ENCODE data around the gene WNT7B.

WNT7B gene

GRCh38 chr22:46010207-46010867, 33.4 kb upstream of the WNT7B start:
- H3K27ac ChIP-seq (ENCODE audit: low read depth, low read length): no peak overlapping the region
- no peak overlapping the region for H2BK120ac ChIP-seq (ENCODE audit: low read depth, low read length)
- no peak overlapping the region for H4K5ac ChIP-seq (ENCODE audit: low read length)
- no peaks in the 10 kb centered on the region for H3K27me3 ChIP-seq (ENCODE audit: insufficient read depth, low read length, poor library complexity)
- no peak overlapping the region for H2BK15ac ChIP-seq (replicated peaks; ENCODE audit: low read depth)
- H3K4ac ChIP-seq (ENCODE audit: low read depth, low read length): no peak overlapping the region
- H3K9ac ChIP-seq (ENCODE audit: low read length): no peak overlapping the region
- no peak overlapping the region for H3K56ac ChIP-seq (ENCODE audit: low read length)
- H3K36me3 ChIP-seq (ENCODE audit: control insufficient read depth, insufficient read depth, low read length): no peaks in the 10 kb centered on the region
- no peak overlapping the region for H3K4me2 ChIP-seq (ENCODE audit: low read length)
- peaks cover 2% of the 10 kb centered on the region for H3K4me1 ChIP-seq (ENCODE audit: control insufficient read depth, low read depth, low read length)
- no peak overlapping the region for H3K4me3 ChIP-seq (ENCODE audit: low read length)
- no peak overlapping the region for H3K23ac ChIP-seq (ENCODE audit: low read length)
- DNase-seq: no peak
- H3K79me2 ChIP-seq (ENCODE audit: control insufficient read depth, insufficient read depth, low read length): no peaks in the 10 kb centered on the region
- H4K8ac ChIP-seq (ENCODE audit: low read depth, low read length): no peak overlapping the region
- H3K18ac ChIP-seq (ENCODE audit: low read length): no peak overlapping the region
- H2AK5ac ChIP-seq (ENCODE audit: low read length): no peak overlapping the region
- no peaks in the 10 kb centered on the region for H3K79me1 ChIP-seq (ENCODE audit: low read length)
- H2BK5ac ChIP-seq (ENCODE audit: low read length): no peak overlapping the region
- WGBS (ENCODE audit: extremely low coverage, insufficient coverage, low lambda C conversion rate): no CpG with 5 or more reads among the region's 8 CpGs

- no peaks in the 10 kb centered on the region for H3K79me1 ChIP-seq (ENCODE audit: low read length)
- H3K36me3 ChIP-seq (ENCODE audit: control insufficient read depth, insufficient read depth, low read length): no peaks in the 10 kb centered on the region
- H3K4me2 ChIP-seq (ENCODE audit: low read length): no peak overlapping the region
- H3K9ac ChIP-seq (ENCODE audit: low read length): no peak overlapping the region
- no peak overlapping the region for H2BK5ac ChIP-seq (ENCODE audit: low read length)
- no peaks in the 10 kb centered on the region for H3K27me3 ChIP-seq (ENCODE audit: insufficient read depth, low read length, poor library complexity)
- no peak for DNase-seq
- H3K56ac ChIP-seq (ENCODE audit: low read length): no peak overlapping the region
- H3K4ac ChIP-seq (ENCODE audit: low read depth, low read length): no peak overlapping the region
- H4K8ac ChIP-seq (ENCODE audit: low read depth, low read length): no peak overlapping the region
- no peak overlapping the region for H2BK15ac ChIP-seq (replicated peaks; ENCODE audit: low read depth)
- H3K18ac ChIP-seq (ENCODE audit: low read length): no peak overlapping the region
- WGBS (ENCODE audit: extremely low coverage, insufficient coverage, low lambda C conversion rate): no CpG with 5 or more reads among the region's 5 CpGs
- no peaks in the 10 kb centered on the region for H3K79me2 ChIP-seq (ENCODE audit: control insufficient read depth, insufficient read depth, low read length)
- H2BK120ac ChIP-seq (ENCODE audit: low read depth, low read length): no peak overlapping the region
- no peak overlapping the region for H2AK5ac ChIP-seq (ENCODE audit: low read length)
- no peak overlapping the region for H3K27ac ChIP-seq (ENCODE audit: low read depth, low read length)
- H4K5ac ChIP-seq (ENCODE audit: low read length): no peak overlapping the region
- H3K4me3 ChIP-seq (ENCODE audit: low read length): no peak overlapping the region
- peaks cover 2% of the 10 kb centered on the region for H3K4me1 ChIP-seq (ENCODE audit: control insufficient read depth, low read depth, low read length)
- no peak overlapping the region for H3K23ac ChIP-seq (ENCODE audit: low read length)
These were observed 32.8 kb upstream of the WNT7B start for GRCh38 chr22:46009730-46010129.

GRCh38 chr22:46008836-46009596, 32.1 kb upstream of the WNT7B start:
- Histone ChIP-seq H3K56ac (ENCODE audit: low read length) (no peak overlapping the region), H3K4me1 (ENCODE audit: control insufficient read depth, low read depth, low read length) (peaks cover 2% of the 10 kb centered on the region), H3K23ac (ENCODE audit: low read length) (no peak overlapping the region), H4K5ac (ENCODE audit: low read length) (no peak overlapping the region), H3K9ac (ENCODE audit: low read length) (no peak overlapping the region), H2BK120ac (ENCODE audit: low read depth, low read length) (no peak overlapping the region), H3K79me2 (ENCODE audit: control insufficient read depth, insufficient read depth, low read length) (no peaks in the 10 kb centered on the region), H3K36me3 (ENCODE audit: control insufficient read depth, insufficient read depth, low read length) (no peaks in the 10 kb centered on the region), H3K4ac (ENCODE audit: low read depth, low read length) (no peak overlapping the region), H3K79me1 (ENCODE audit: low read length) (no peaks in the 10 kb centered on the region), H4K8ac (ENCODE audit: low read depth, low read length) (no peak overlapping the region), H3K4me3 (ENCODE audit: low read length) (no peak overlapping the region), H3K4me2 (ENCODE audit: low read length) (no peak overlapping the region), H2AK5ac (ENCODE audit: low read length) (no peak overlapping the region), H3K18ac (ENCODE audit: low read length) (no peak overlapping the region), H3K27me3 (ENCODE audit: insufficient read depth, low read length, poor library complexity) (no peaks in the 10 kb centered on the region), H2BK15ac (replicated peaks; ENCODE audit: low read depth) (no peak overlapping the region), H2BK5ac (ENCODE audit: low read length) (no peak overlapping the region), H3K27ac (ENCODE audit: low read depth, low read length) (no peak overlapping the region)
- DNase-seq: no peak
- WGBS (ENCODE audit: extremely low coverage, insufficient coverage, low lambda C conversion rate): no CpG with 5 or more reads among the region's 9 CpGs

- Histone ChIP-seq H4K5ac (ENCODE audit: low read length) (no peak overlapping the region), H4K8ac (ENCODE audit: low read depth, low read length) (no peak overlapping the region), H3K18ac (ENCODE audit: low read length) (no peak overlapping the region), H3K27ac (ENCODE audit: low read depth, low read length) (no peak overlapping the region), H3K9ac (ENCODE audit: low read length) (no peak overlapping the region), H2BK15ac (replicated peaks; ENCODE audit: low read depth) (no peak overlapping the region), H3K56ac (ENCODE audit: low read length) (no peak overlapping the region), H2BK5ac (ENCODE audit: low read length) (no peak overlapping the region), H2BK120ac (ENCODE audit: low read depth, low read length) (no peak overlapping the region), H3K4ac (ENCODE audit: low read depth, low read length) (no peak overlapping the region), H3K4me3 (ENCODE audit: low read length) (no peak overlapping the region), H3K27me3 (ENCODE audit: insufficient read depth, low read length, poor library complexity) (no peaks in the 10 kb centered on the region), H2AK5ac (ENCODE audit: low read length) (no peak overlapping the region), H3K79me1 (ENCODE audit: low read length) (no peaks in the 10 kb centered on the region), H3K23ac (ENCODE audit: low read length) (no peak overlapping the region), H3K36me3 (ENCODE audit: control insufficient read depth, insufficient read depth, low read length) (no peaks in the 10 kb centered on the region), H3K79me2 (ENCODE audit: control insufficient read depth, insufficient read depth, low read length) (no peaks in the 10 kb centered on the region), H3K4me1 (ENCODE audit: control insufficient read depth, low read depth, low read length) (peaks cover 2% of the 10 kb centered on the region), H3K4me2 (ENCODE audit: low read length) (no peak overlapping the region)
- no CpG with 5 or more reads among the region's 3 CpGs for WGBS (ENCODE audit: extremely low coverage, insufficient coverage, low lambda C conversion rate)
- no peak for DNase-seq
These were observed 31.3 kb upstream of the WNT7B start for GRCh38 chr22:46008291-46008690.

GRCh38 chr22:46007848-46008261, 30.9 kb upstream of the WNT7B start:
- Histone ChIP-seq H3K23ac (ENCODE audit: low read length) (no peak overlapping the region), H2BK15ac (replicated peaks; ENCODE audit: low read depth) (no peak overlapping the region), H3K79me2 (ENCODE audit: control insufficient read depth, insufficient read depth, low read length) (no peaks in the 10 kb centered on the region), H3K56ac (ENCODE audit: low read length) (no peak overlapping the region), H3K18ac (ENCODE audit: low read length) (no peak overlapping the region), H3K27ac (ENCODE audit: low read depth, low read length) (no peak overlapping the region), H3K4me3 (ENCODE audit: low read length) (no peak overlapping the region), H3K36me3 (ENCODE audit: control insufficient read depth, insufficient read depth, low read length) (no peaks in the 10 kb centered on the region), H3K27me3 (ENCODE audit: insufficient read depth, low read length, poor library complexity) (no peaks in the 10 kb centered on the region), H3K79me1 (ENCODE audit: low read length) (no peaks in the 10 kb centered on the region), H3K4me1 (ENCODE audit: control insufficient read depth, low read depth, low read length) (peaks cover under 1% of the 10 kb centered on the region), H4K8ac (ENCODE audit: low read depth, low read length) (no peak overlapping the region), H3K4me2 (ENCODE audit: low read length) (no peak overlapping the region), H2BK120ac (ENCODE audit: low read depth, low read length) (no peak overlapping the region), H4K5ac (ENCODE audit: low read length) (no peak overlapping the region), H2AK5ac (ENCODE audit: low read length) (no peak overlapping the region), H2BK5ac (ENCODE audit: low read length) (no peak overlapping the region), H3K4ac (ENCODE audit: low read depth, low read length) (no peak overlapping the region), H3K9ac (ENCODE audit: low read length) (no peak overlapping the region)
- DNase-seq: peak; percentile 51
- no CpG with 5 or more reads among the region's 25 CpGs for WGBS (ENCODE audit: extremely low coverage, insufficient coverage, low lambda C conversion rate)
